GM12878 (cell line): Measurements from ENCODE around the gene ANGPTL4. TPM values are rescaled to one million over a fixed set of nuclear protein-coding genes. Genes with fewer than 3 reads are reported as not detected.

ENCODE experiments used
- ATAC-seq: fragments of 200-7000 bp; cut with Tn5 transposase; 3 replicates; pipeline ENCODE4 v1.9.1; 2020; ENCODE audit warnings: mild to moderate bottlenecking, moderate library complexity
- BruUV-seq: library from RNA; stranded (reverse); fragments of 400-500 nt; replicated peaks from 2 replicates; lab custom pipeline; 2021; lab: Mats Ljungman, UMichigan
- CTCF ChIA-PET: fragments of 300-600 bp; sonication (Branson Sonifier 250); formaldehyde crosslinking; extraction: SDS; loops from one replicate; lab custom pipeline; 2021; ENCODE audit warnings: inconsistent platforms; lab: Yijun Ruan, JAX
- POLR2A ChIA-PET: fragments of 350-600 bp; formaldehyde crosslinking; extraction: SDS; loops from one replicate; lab custom pipeline; 2021; ENCODE audit warnings: inconsistent platforms; lab: Charles Lee
- RAD21 ChIA-PET: fragments of 300-600 bp; sonication (Branson Sonifier 250); formaldehyde crosslinking; loops from one replicate; lab custom pipeline; 2023; ENCODE audit warnings: antibody characterized with exemption; ENCODE audit not compliant: unreplicated experiment; lab: Charles Lee
- SMC1A ChIA-PET: fragments of 300-600 bp; sonication (Branson Sonifier 250); formaldehyde crosslinking; loops from one replicate; lab custom pipeline; 2023; ENCODE audit not compliant: unreplicated experiment, uncharacterized antibody; lab: Charles Lee
- DNase-seq: peaks from one replicate; pipeline ENCODE4 v3.0.0-alpha.2; 2011; ENCODE audit warnings: low read depth, low spot score
- FAIRE-seq: peaks from 3 replicates; lab custom pipeline; 2011; peaks lifted over from hg19 to GRCh38; lab: Jason Lieb, UNC
- H2AFZ ChIP-seq: 2 replicates; pipeline ENCODE4 v1.6.0; 2011; ENCODE audit warnings: low read depth, low read length, control low read depth; ENCODE audit not compliant: control insufficient read depth
- H3K27ac ChIP-seq: 2 replicates; pipeline ENCODE4 v1.5.1; 2011; ENCODE audit warnings: control low read depth; ENCODE audit not compliant: control insufficient read depth, insufficient read depth
- H3K27me3 ChIP-seq, 2 experiments: replicated peaks in 1 of 2; 2 replicates each; pipeline versions ENCODE4 v1.6.0 to v1.6.1; 2011; ENCODE audit warnings: low read length in 1 of 2; ENCODE audit not compliant: control insufficient read depth in 2 of 2, insufficient read depth in 2 of 2
- H3K36me3 ChIP-seq, 2 experiments: 2 replicates each; pipeline ENCODE4 v1.5.1; 2011; ENCODE audit warnings: low read length in 1 of 2; ENCODE audit not compliant: control insufficient read depth in 2 of 2, insufficient read depth in 2 of 2
- H3K4me1 ChIP-seq: 2 replicates; pipeline ENCODE4 v1.6.1; 2011; ENCODE audit warnings: mild to moderate bottlenecking, low read length, moderate library complexity, mixed read lengths; ENCODE audit not compliant: control insufficient read depth, insufficient read depth
- H3K4me2 ChIP-seq: 2 replicates; pipeline ENCODE4 v1.6.0; 2011; ENCODE audit warnings: control low read depth; ENCODE audit not compliant: control insufficient read depth, insufficient read depth
- H3K4me3 ChIP-seq: fragments of 200-600 bp; sonication (generic); 2 replicates; pipeline ENCODE4 v1.5.1; 2016
- H3K79me2 ChIP-seq: 2 replicates; pipeline ENCODE4 v1.6.0; 2011; ENCODE audit warnings: low read length; ENCODE audit not compliant: control insufficient read depth, insufficient read depth
- H3K9ac ChIP-seq: 2 replicates; pipeline ENCODE4 v1.8.0; 2011; ENCODE audit warnings: low read length, control low read depth, mixed read lengths; ENCODE audit not compliant: control insufficient read depth, insufficient read depth
- H3K9me3 ChIP-seq: replicated peaks from 3 replicates; pipeline ENCODE4 v1.5.1; 2011; ENCODE audit warnings: mild to moderate bottlenecking, low read length; ENCODE audit not compliant: control insufficient read depth, insufficient read depth
- H4K20me1 ChIP-seq: 2 replicates; pipeline ENCODE4 v1.6.0; 2011; ENCODE audit not compliant: control insufficient read depth, insufficient read depth
- ATF2 ChIP-seq: IDR thresholded peaks from 2 replicates; pipeline ENCODE4 v1.6.1; 2012; ENCODE audit warnings: low read length, inconsistent platforms
- CHD1 ChIP-seq: IDR thresholded peaks from 2 replicates; pipeline ENCODE4 v1.6.1; 2012; ENCODE audit warnings: low read depth, low read length, improper control_type of control experiment
- EGR1 ChIP-seq, 2 experiments: IDR thresholded peaks; 1 replicate in 1 of 2; 2 replicates in 1 of 2; pipeline ENCODE4 v1.6.1; 2011 to 2012; ENCODE audit warnings: low read depth in 2 of 2, low read length in 2 of 2, borderline replicate concordance in 1 of 2, mild to moderate bottlenecking in 1 of 2, moderate library complexity in 1 of 2
- HDAC6 ChIP-seq: fragments of 200-600 bp; sonication (generic); IDR thresholded peaks from one replicate; pipeline ENCODE4 v1.8.0; 2017; ENCODE audit warnings: antibody characterized with exemption; ENCODE audit not compliant: unreplicated experiment
- IRF4 ChIP-seq: IDR thresholded peaks from 2 replicates; pipeline ENCODE4 v1.6.1; 2011; ENCODE audit warnings: low read depth, low read length
- NBN ChIP-seq: fragments of 450-650 bp; IDR thresholded peaks from 2 replicates; pipeline ENCODE4 v1.6.1; 2016
- NR2F1 ChIP-seq: fragments of 450-650 bp; conservative IDR thresholded peaks from 2 replicates; pipeline ENCODE4 v1.6.1; 2017; ENCODE audit warnings: mild to moderate bottlenecking
- RB1 ChIP-seq: fragments of 450-650 bp; formaldehyde crosslinking; IDR thresholded peaks from 2 replicates; pipeline ENCODE4 v1.6.1; 2017; ENCODE audit warnings: mild to moderate bottlenecking, borderline replicate concordance
- RUNX3 ChIP-seq: IDR thresholded peaks from 2 replicates; pipeline ENCODE4 v1.6.1; 2012; ENCODE audit warnings: low read length, inconsistent platforms
- TCF3 ChIP-seq: IDR thresholded peaks from 2 replicates; pipeline ENCODE4 v1.6.1; 2012; ENCODE audit warnings: low read depth, mild to moderate bottlenecking, low read length, borderline replicate concordance; ENCODE audit not compliant: insufficient read depth
- TCF7 ChIP-seq: IDR thresholded peaks from 2 replicates; pipeline ENCODE4 v1.6.1; 2014; ENCODE audit warnings: antibody characterized with exemption, borderline replicate concordance
- ZBED1 ChIP-seq: IDR thresholded peaks from 2 replicates; pipeline ENCODE4 v1.6.1; 2016; ENCODE audit warnings: borderline replicate concordance
- ZBTB33 ChIP-seq: fragments of 450-650 bp; IDR thresholded peaks from 2 replicates; pipeline ENCODE4 v1.6.1; 2017; ENCODE audit warnings: mild to moderate bottlenecking
- WGBS: methylation state at CpG from one replicate; pipeline ENCODE4 v1.1.6; 2016; ENCODE audit warnings: low lambda C conversion rate; ENCODE audit not compliant: insufficient replicate concordance, insufficient coverage; ENCODE audit errors: missing lambda C conversion rate; 5-methylcytosine and 5-hydroxymethylcytosine counted together
- in situ Hi-C: fragments of 300-500 bp; cut with MboI; formaldehyde crosslinking; loops from 9 replicates; pipeline ENCODE4 v1.14.3; 2018; ENCODE audit warnings: mixed read lengths
- intact Hi-C: fragments of 100-400 bp; cut with micrococcal nuclease; formaldehyde crosslinking; loops from one replicate; pipeline ENCODE4 v1.14.2; 2022; ENCODE audit not compliant: unreplicated experiment
- polyA plus RNA-seq, 11 experiments: library from polyadenylated mRNA; depleted of rRNA in 4 of 11; unstranded in 6 of 11; stranded (reverse) in 5 of 11; fragments of >200 nt; fragmentation: Nextera tagmentation in 4 of 11; fragmentation: Illumina TruSeq in 1 of 11; extraction: Ambion mirVana in 4 of 11; extraction: Trizol in 1 of 11; gene quantifications; 1 replicate in 1 of 11; 2 replicates in 10 of 11; pipeline versions ENCODE4 v1.2.1 to v1.2.3, GENCODE V29; 2011 to 2016; ENCODE audit warnings: inconsistent platforms in 2 of 11, missing spikeins in 2 of 11, low read depth in 1 of 11
- total RNA-seq, 4 experiments: library from RNA; depleted of rRNA in 3 of 4; stranded (reverse); fragments of >200 nt in 3 of 4; fragmentation: Illumina TruSeq in 1 of 4; extraction: Trizol in 1 of 4; gene quantifications; 2 replicates each; pipeline versions ENCODE4 v1.2.1 to v1.2.3, GENCODE V29; 2013 to 2021

The ANGPTL4 gene
- total and polyA plus RNA-seq, 10 of the 15 experiments (the other 5 are each of a cell fraction or from before 2014, with no cell fraction given) = 0.45 TPM; not detected in 9

- Histone ChIP-seq H3K27ac (no peak overlapping the region), H3K4me2 (peak overlapping the region; percentile 71; the same call in 1 of the 2 replicates), H3K36me3 (no peaks in the 10 kb centered on the region), H2AFZ (peak overlapping the region; percentile 39), H3K9me3 (no peaks in the 10 kb centered on the region), H4K20me1 (no peaks in the 10 kb centered on the region), H3K9ac (no peak overlapping the region), H3K27me3 (peaks cover 2 to 5% of the 10 kb centered on the region in 2 experiments; a peak in 3 of 4 replicates), H3K4me3 (peak overlapping the region; percentile 16; the same call in 1 of the 2 replicates), H3K4me1 (peaks cover 2% of the 10 kb centered on the region; the same call in 1 of the 2 replicates), H3K79me2 (no peaks in the 10 kb centered on the region)
- ChIA-PET SMC1A (interaction anchor here (1.4 kb wide), 1 partner anchor 13 kb away, joined by 3 read pairs; no protein-coding TSS in a partner anchor), POLR2A (interaction anchor here (1.0 kb wide), 1 partner anchor 28 kb away, joined by 3 read pairs; no protein-coding TSS in a partner anchor), RAD21 (no interaction called here), CTCF (interaction anchor here (0.5 to 1.3 kb wide), 2 partner anchors 13 to 64 kb away, joined by 3 to 4 read pairs; no protein-coding TSS in a partner anchor)
- intact Hi-C loops = no loop called here
- DNase-seq (no peak), FAIRE-seq (no peak), ATAC-seq (peak; percentile 61)
- peak; percentile 71 for TF ChIP-seq HDAC6
- TF ChIP-seq NR2F1 = no peak
- TF ChIP-seq IRF4 = no peak
- no peak for TF ChIP-seq TCF7
- no peak for TF ChIP-seq EGR1 (IDR thresholded peaks at IDR 0.05; ENCODE audit: borderline replicate concordance in 1 of 2, low read depth in 2 of 2, low read length in 2 of 2)
- no peak for TF ChIP-seq ZBTB33
- peak; percentile 48; the same call in 1 of the 2 replicates for TF ChIP-seq TCF3
- no peak for TF ChIP-seq NBN
- no peak for TF ChIP-seq RB1
- TF ChIP-seq RUNX3 = no peak
- TF ChIP-seq ZBED1 = no peak
- no peak for TF ChIP-seq CHD1
- TF ChIP-seq ATF2 = no peak
- BruUV-seq = no TSS peak
- 18% methylated on average over 95 of the region's 117 CpGs for WGBS
- in situ Hi-C loops = no loop called here
Measured at GRCh38 chr19:8334458-8335342, 29.3 kb upstream of the ANGPTL4 start.
